ENCODE data around the gene COQ4.

DNA sequence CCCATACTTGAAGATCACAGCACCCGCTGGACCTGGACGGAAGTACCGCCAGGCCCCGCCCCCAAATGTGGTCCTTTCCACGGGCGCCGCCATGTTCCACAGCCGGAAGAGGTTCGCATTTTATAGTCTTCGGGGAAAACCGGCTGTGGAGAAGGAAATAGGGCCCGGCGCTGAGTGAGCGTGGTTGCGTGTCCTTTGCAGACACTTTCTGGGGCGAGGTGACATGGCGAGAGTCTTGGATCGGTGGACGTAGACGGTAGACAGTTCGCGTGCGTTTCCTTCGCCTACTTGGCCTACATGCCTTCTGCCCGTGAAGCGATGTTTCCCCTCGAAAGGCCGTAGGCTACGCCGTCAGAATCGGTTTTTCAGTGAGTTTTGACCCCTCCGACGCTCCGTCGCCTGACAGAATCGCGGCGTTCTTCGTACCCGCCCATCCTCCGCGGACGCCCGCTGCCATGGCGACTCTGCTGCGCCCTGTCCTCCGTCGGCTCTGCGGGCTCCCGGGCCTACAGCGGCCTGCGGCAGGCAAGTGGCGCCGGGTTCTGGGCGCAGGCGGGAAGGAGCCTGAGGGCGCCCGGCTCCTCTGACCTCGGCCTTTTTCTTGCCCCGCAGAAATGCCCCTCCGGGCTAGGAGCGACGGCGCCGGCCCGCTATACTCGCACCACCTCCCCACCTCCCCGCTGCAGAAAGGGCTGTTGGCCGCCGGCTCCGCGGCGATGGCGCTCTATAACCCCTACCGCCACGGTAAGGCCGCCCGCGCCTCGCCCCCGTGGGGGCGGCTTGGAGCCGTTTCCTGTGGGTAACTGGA, at the start of gene COQ4, which contains the start of gene TRUB2:
- TF ChIP-seq CTCF (conservative IDR thresholded peaks at IDR 0.05; ENCODE audit: low read depth, low read length): no peak
- TF ChIP-seq EZH2 (IDR thresholded peaks at IDR 0.05; ENCODE audit: borderline replicate concordance, low read depth, low read length, poor library complexity, severe bottlenecking): no peak
